K562 (cell line): Measurements from ENCODE around the gene CYS1. TPM values are rescaled to one million over a fixed set of nuclear protein-coding genes. Genes with fewer than 3 reads are reported as not detected.
A peak's percentile ranks its signal among the peaks of the same experiment; 100 is the strongest.

Experiments used
- ATAC-seq: fragments of 200-7000 bp; cut with Tn5 transposase; 3 replicates; pipeline ENCODE4 v1.9.1; 2020; ENCODE audit warnings: moderate library complexity
- BruUV-seq: library from RNA; stranded (reverse); fragments of 400-500 nt; replicated peaks from 2 replicates; lab custom pipeline; 2021; lab: Mats Ljungman, UMichigan
- CTCF ChIA-PET: fragments of 300-600 bp; formaldehyde crosslinking; extraction: SDS; loops from one replicate; lab custom pipeline; 2021; ENCODE audit warnings: low intra/inter-chr PET ratio; lab: Yijun Ruan, JAX
- POLR2A ChIA-PET: fragments of 300-600, 350-650 bp; sonication (Branson Sonifier 250); formaldehyde crosslinking; extraction: SDS; loops from one replicate; lab custom pipeline; 2021; ENCODE audit warnings: antibody characterized with exemption, inconsistent platforms; lab: Yijun Ruan, JAX
- DNase-seq, 4 experiments: peaks; one replicate each; pipeline versions ENCODE4 v3.0.0 to v3.0.0-alpha.2; 2011 to 2018; ENCODE audit warnings: low spot score in 3 of 4, mixed read lengths in 3 of 4; ENCODE audit errors: extremely low read depth in 1 of 4
- FAIRE-seq: peaks from 2 replicates; lab custom pipeline; 2011; peaks lifted over from hg19 to GRCh38; lab: Jason Lieb, UNC
- H2AFZ ChIP-seq: 2 replicates; pipeline ENCODE4 v1.6.0; 2011; ENCODE audit warnings: low read depth, low read length, control low read depth, inconsistent platforms
- H3K27ac ChIP-seq: fragments of 200-600 bp; 3 replicates; pipeline ENCODE4 v1.8.0; 2011; ENCODE audit warnings: low read depth, mild to moderate bottlenecking, control low read depth, inconsistent platforms, low read length, moderate library complexity, mixed read lengths; ENCODE audit errors: extremely low read depth
- H3K27me3 ChIP-seq, 2 experiments: fragments of 300-600 bp in 1 of 2; 2 replicates in 1 of 2; 3 replicates in 1 of 2; pipeline versions ENCODE4 v1.6.0 to v1.8.0; 2011; ENCODE audit warnings: inconsistent platforms in 2 of 2, low read length in 2 of 2, mild to moderate bottlenecking in 1 of 2, mixed read lengths in 1 of 2, moderate library complexity in 1 of 2; ENCODE audit not compliant: control insufficient read depth in 2 of 2, insufficient read depth in 2 of 2
- H3K36me3 ChIP-seq: fragments of 300-600 bp; 3 replicates; pipeline ENCODE4 v1.8.0; 2011; ENCODE audit warnings: mild to moderate bottlenecking, low read length, inconsistent platforms; ENCODE audit not compliant: control insufficient read depth, insufficient read depth
- H3K4me1 ChIP-seq, 2 experiments: fragments of 200-600 bp in 1 of 2; replicated peaks in 1 of 2; 2 replicates in 1 of 2; 3 replicates in 1 of 2; pipeline versions ENCODE4 v1.5.1 to v1.8.0; 2011; ENCODE audit warnings: inconsistent platforms in 2 of 2, low read length in 2 of 2, mild to moderate bottlenecking in 1 of 2, mixed read lengths in 1 of 2, moderate library complexity in 1 of 2; ENCODE audit not compliant: control insufficient read depth in 2 of 2, insufficient read depth in 2 of 2
- H3K4me2 ChIP-seq: 2 replicates; pipeline ENCODE4 v1.6.1; 2011; ENCODE audit warnings: low read length, control low read depth, inconsistent platforms, mixed read lengths; ENCODE audit not compliant: insufficient read depth
- H3K4me3 ChIP-seq: fragments of 200-600 bp; sonication (generic), shearing (Covaris generic); 2 replicates; pipeline ENCODE4 v1.5.1; 2016; ENCODE audit warnings: control low read depth, inconsistent platforms
- H3K79me2 ChIP-seq: fragments of 200-600 bp; 3 replicates; pipeline ENCODE4 v1.8.0; 2011; ENCODE audit warnings: low read length, inconsistent platforms; ENCODE audit not compliant: control insufficient read depth, insufficient read depth
- H3K9ac ChIP-seq, 2 experiments: 2 replicates each; pipeline versions ENCODE4 v1.6.0 to v1.6.1; 2011; ENCODE audit warnings: low read depth in 2 of 2, low read length in 2 of 2, control low read depth in 1 of 2, inconsistent platforms in 1 of 2, mild to moderate bottlenecking in 1 of 2, mixed read lengths in 1 of 2; ENCODE audit not compliant: insufficient read depth in 1 of 2
- H3K9me1 ChIP-seq: one replicate; pipeline ENCODE4 v1.6.0; 2011; ENCODE audit warnings: inconsistent platforms, mild to moderate bottlenecking, low read length, moderate library complexity; ENCODE audit not compliant: control insufficient read depth, insufficient read depth
- H3K9me3 ChIP-seq: replicated peaks from 2 replicates; pipeline ENCODE4 v1.5.1; 2011; ENCODE audit warnings: low read depth, low read length, inconsistent platforms; ENCODE audit not compliant: control insufficient read depth, insufficient read depth
- H4K20me1 ChIP-seq: replicated peaks from 2 replicates; pipeline ENCODE4 v1.6.1; 2011; ENCODE audit warnings: low read length, inconsistent platforms, mixed read lengths; ENCODE audit not compliant: control insufficient read depth, insufficient read depth
- BRCA1 ChIP-seq, 2 experiments: fragments of 450-650 bp in 1 of 2; sonication (generic) in 1 of 2; formaldehyde crosslinking in 1 of 2; IDR thresholded peaks; 2 replicates each; pipeline versions ENCODE4 v1.5.0 to v1.6.1; 2017 to 2020; ENCODE audit warnings: mild to moderate bottlenecking in 1 of 2, missing genetic modification reagents in 1 of 2
- E2F6 ChIP-seq, 2 experiments: IDR thresholded peaks; 2 replicates each; pipeline ENCODE4 v1.6.1; 2011; ENCODE audit warnings: borderline replicate concordance in 1 of 2, control low read depth in 1 of 2, low read depth in 1 of 2, low read length in 1 of 2, mild to moderate bottlenecking in 1 of 2, mixed read lengths in 1 of 2, moderate library complexity in 1 of 2; ENCODE audit not compliant: insufficient read depth in 1 of 2, insufficient read length in 1 of 2, poor library complexity in 1 of 2, severe bottlenecking in 1 of 2; ENCODE audit errors: extremely low read depth in 1 of 2
- ZNF75A ChIP-seq: fragments of 450-650 bp; formaldehyde crosslinking; IDR thresholded peaks from 2 replicates; pipeline ENCODE4 v1.4.0; 2020; ENCODE audit warnings: mild to moderate bottlenecking
- WGBS: fragments of 100-300 bp; shearing (Covaris generic); methylation state at CpG from one replicate; pipeline ENCODE4 v1.1.6; 2016; ENCODE audit warnings: low coverage, mixed read lengths; ENCODE audit not compliant: insufficient coverage; ENCODE audit errors: missing lambda C conversion rate; 5-methylcytosine and 5-hydroxymethylcytosine counted together
- in situ Hi-C: fragments of 300-500 bp; cut with MboI; formaldehyde crosslinking; loops from 4 replicates; pipeline ENCODE4 v1.15.0; 2018; ENCODE audit warnings: inconsistent platforms, mixed read lengths
- intact Hi-C: fragments of 100-400 bp; cut with micrococcal nuclease; formaldehyde crosslinking; loops from 2 replicates; pipeline ENCODE4 v1.14.2; 2022
- polyA plus RNA-seq, 8 experiments: library from polyadenylated mRNA; depleted of rRNA in 4 of 8; stranded (reverse) in 5 of 8; unstranded in 3 of 8; fragments of >200 nt; fragmentation: Nextera tagmentation in 2 of 8; fragmentation: Illumina TruSeq in 1 of 8; extraction: Ambion mirVana in 2 of 8; extraction: Trizol in 1 of 8; gene quantifications; 2 replicates each; pipeline versions ENCODE4 v1.2.1 to v1.2.3, GENCODE V29; 2011 to 2014; ENCODE audit warnings: inconsistent platforms in 1 of 8, missing spikeins in 1 of 8
- total RNA-seq, 7 experiments: library from RNA; depleted of rRNA in 6 of 7; stranded (reverse); fragments of >200 nt in 6 of 7; fragmentation: Illumina TruSeq in 2 of 7; extraction: Trizol in 2 of 7; gene quantifications; 2 replicates each; pipeline versions ENCODE4 v1.2.1 to v1.2.3, GENCODE V29; 2011 to 2021; ENCODE audit warnings: low replicate concordance in 1 of 7

CYS1 gene
- total and polyA plus RNA-seq, 9 of the 15 experiments (the other 6 are each of a cell fraction or from before 2014, with no cell fraction given) = 0.11 to 0.13 TPM; not detected in 7

GRCh38 chr2:10041711-10042110 is 38.5 kb downstream of the CYS1 start:
- peaks cover 9 to 53% of the 10 kb centered on the region in 2 experiments; a peak in 4 of 5 replicates for H3K4me1 ChIP-seq
- ATAC-seq = no peak
- intact Hi-C loops = no loop called here
- H4K20me1 ChIP-seq = no peaks in the 10 kb centered on the region; the same call in 1 of the 2 replicates
- H3K4me3 ChIP-seq = no peak overlapping the region
- WGBS = 92% methylated on average over 12 of the region's 14 CpGs
- no peak overlapping the region for H2AFZ ChIP-seq
- H3K4me2 ChIP-seq = no peak overlapping the region
- peaks cover 14% of the 10 kb centered on the region; the same call in 2 of the 3 replicates for H3K36me3 ChIP-seq
- peak overlapping the region in 1 of 2 experiments; percentile 31; a peak in 1 of 4 replicates for H3K9ac ChIP-seq
- TF ChIP-seq E2F6 (IDR thresholded peaks at IDR 0.05; ENCODE audit: borderline replicate concordance in 1 of 2, extremely low read depth in 1 of 2, insufficient read depth in 1 of 2, insufficient read length in 1 of 2, low read depth in 1 of 2, low read length in 1 of 2, poor library complexity in 1 of 2, severe bottlenecking in 1 of 2) (peak in 1 of 2 experiments; percentile 12), BRCA1 (IDR thresholded peaks at IDR 0.05) (no peak), BRCA1 (CRISPR knock-in tag; IDR thresholded peaks at IDR 0.05) (no peak), ZNF75A (CRISPR knock-in tag) (no peak)
- TF ChIP-seq, all 486 proteins: peak for 1
- ChIA-PET CTCF (no interaction called here), POLR2A (interaction anchor here (1.0 to 2.9 kb wide), 2 partner anchors 10 to 13 kb away, joined by 3 to 18 read pairs; no protein-coding TSS in a partner anchor)
- Histone ChIP-seq H3K9me3 (0 out of 2 replicates have a peak, but pooled peaks cover 2% of the 10 kb centered on the region), H3K9me1 (peaks cover 7% of the 10 kb centered on the region), H3K27ac (no peak overlapping the region), H3K79me2 (peaks cover 23% of the 10 kb centered on the region), H3K27me3 (no peaks in the 10 kb centered on the region)
- FAIRE-seq (no peak), DNase-seq (no peak)
- in situ Hi-C loops = no loop called here
- no TSS peak for BruUV-seq
